ENCODE data around the gene WWP2.

Gene WWP2

DNA sequence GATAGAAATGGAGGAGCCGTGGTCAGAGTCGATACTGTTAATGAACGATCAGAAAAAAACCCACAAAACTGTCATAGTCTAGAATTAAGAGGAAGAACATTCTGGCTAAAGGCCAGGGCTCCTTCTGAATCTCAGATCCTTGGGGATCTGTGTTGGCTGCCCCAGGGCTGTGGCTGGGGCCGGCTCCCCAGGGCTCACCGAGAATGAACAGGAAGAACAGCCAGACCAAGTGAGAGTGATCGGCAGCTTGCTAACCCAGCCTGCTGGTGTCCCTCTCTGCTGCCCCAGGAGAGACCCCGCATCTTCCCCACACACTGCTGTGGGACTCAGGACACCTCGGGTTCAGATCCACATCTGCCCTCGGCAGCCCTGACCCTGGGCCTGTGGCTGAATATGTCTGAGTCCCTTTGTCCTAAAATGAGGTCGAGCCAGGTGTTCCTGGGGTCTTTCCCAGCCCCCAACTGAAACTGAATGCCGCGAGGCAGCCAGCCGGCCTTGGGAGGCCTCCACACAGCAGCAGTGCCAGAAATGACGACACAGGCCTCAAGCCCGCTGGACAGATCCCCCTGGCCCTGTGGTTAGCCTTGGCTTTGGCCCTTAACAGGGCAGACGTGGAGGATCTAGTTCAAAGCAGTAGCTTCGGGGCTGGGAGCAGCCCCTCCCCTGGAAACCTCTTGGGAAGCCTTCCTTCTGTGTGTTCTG lies 165.1 kb downstream of the WWP2 start:
- no peak for DNase-seq (ENCODE audit: low read depth)

DNA sequence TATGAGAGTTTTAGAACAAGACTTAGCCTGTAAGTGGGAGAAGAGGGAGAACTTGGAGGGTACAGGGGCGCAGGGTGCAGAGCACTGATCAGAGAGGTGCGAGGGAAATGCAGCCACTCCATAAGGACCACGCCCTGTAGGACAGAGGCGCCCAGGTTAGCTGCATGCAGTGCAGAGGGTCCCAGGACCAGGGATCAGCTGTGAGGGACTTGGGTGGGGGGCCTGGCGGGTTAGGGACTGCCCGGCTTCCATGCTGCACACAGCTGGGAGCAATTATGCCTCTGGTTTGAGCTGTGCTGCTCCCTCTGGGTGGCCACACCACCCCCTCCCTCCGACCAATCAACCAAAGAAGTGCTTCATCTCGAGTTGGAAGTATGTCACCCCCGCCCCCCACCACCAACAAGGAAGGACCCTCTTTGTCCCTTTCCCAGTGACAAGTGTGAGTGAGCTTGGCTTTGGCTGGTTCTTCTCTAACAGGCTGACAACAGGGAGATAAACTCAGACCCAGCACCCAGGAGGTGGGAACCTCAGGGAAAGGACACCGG lies 166.8 kb downstream of the WWP2 start:
- DNase-seq (ENCODE audit: low read depth): no peak

DNA sequence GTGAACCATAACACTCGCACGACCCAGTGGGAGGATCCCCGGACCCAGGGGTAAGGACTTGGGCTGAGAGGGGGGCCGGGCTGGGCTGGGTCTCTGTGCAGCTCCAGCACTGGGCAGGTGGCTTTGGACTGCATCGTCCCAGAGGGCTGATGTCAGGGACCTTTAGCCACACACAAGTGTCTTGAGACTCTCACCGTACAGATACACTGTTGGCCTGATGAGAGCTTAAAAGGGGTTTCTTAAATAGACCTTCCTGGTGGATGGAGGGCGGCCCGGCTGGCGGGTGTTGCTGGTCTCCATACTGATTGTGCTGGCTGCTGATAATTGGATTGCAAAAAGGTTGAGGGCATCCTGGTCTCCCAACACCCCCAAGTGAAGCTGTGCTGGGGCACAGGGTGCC lies 167.3 kb downstream of the WWP2 start:
- no peak for DNase-seq (ENCODE audit: low read depth)

DNA sequence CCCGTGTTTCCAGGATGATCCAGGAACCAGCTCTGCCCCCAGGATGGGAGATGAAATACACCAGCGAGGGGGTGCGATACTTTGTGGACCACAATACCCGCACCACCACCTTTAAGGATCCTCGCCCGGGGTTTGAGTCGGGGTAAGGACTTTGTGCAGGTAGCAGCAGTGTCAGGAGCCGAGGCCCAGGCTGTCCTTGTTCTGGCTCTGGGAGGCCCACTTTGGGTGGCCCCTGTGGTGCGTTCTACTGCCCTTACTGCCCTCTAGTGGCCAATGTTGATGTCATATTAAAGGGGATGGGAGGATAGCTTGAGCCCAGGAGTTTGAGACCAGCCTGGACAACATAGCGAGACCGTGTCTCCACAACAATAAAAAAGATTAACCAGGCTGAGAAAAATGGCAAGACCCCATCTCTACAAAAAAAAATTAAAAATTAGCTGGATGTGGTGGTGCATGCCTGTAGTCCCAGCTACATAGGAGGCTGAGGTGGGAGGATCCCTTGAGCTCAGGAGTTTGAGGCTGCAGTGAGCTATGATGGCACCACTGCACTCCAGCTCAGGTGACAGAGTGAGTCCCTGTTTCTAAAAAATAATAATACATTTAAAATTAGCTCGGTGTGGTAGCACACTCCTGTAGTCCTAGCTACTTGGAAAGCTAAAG lies 168.1 kb downstream of the WWP2 start:
- peak; percentile 82 for DNase-seq (ENCODE audit: low read depth)

DNA sequence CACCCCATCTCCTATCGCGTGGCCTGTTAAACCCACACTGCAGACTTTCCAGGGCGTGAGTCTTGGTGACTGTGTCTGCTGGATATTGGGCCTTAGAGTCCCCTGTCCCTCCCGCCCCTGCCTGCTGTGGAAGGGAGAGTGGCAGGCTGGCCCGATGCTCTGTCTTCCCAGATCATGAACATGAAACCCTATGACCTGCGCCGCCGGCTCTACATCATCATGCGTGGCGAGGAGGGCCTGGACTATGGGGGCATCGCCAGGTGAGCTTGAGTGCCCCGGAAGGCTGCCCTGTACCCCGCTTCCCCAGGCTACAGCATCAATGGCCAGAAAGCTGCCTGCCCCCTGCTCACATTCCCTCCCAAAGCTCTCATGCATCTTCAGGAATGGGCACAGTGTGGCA lies 169.5 kb downstream of the WWP2 start:
- DNase-seq (ENCODE audit: low read depth): no peak

DNA sequence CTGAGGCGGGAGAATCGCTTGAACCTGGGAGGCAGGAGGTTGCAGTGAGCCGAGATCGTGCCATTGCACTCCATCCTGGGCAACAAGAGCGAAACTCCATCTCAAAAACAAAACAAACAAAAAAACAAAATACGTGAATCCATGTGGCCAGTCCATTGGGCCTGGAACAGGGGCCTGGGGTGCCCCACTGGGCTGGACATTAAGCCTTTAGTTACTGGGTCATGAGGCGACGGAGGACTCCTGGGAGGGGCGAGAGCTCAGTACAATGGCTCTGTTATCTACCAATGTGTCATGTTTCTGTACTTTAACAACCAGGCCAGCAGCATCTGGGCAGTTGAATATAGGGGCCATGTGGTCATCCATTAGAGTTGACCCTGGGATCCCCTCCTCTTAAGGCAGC lies 170.1 kb downstream of the WWP2 start:
- no peak for DNase-seq (ENCODE audit: low read depth)

DNA sequence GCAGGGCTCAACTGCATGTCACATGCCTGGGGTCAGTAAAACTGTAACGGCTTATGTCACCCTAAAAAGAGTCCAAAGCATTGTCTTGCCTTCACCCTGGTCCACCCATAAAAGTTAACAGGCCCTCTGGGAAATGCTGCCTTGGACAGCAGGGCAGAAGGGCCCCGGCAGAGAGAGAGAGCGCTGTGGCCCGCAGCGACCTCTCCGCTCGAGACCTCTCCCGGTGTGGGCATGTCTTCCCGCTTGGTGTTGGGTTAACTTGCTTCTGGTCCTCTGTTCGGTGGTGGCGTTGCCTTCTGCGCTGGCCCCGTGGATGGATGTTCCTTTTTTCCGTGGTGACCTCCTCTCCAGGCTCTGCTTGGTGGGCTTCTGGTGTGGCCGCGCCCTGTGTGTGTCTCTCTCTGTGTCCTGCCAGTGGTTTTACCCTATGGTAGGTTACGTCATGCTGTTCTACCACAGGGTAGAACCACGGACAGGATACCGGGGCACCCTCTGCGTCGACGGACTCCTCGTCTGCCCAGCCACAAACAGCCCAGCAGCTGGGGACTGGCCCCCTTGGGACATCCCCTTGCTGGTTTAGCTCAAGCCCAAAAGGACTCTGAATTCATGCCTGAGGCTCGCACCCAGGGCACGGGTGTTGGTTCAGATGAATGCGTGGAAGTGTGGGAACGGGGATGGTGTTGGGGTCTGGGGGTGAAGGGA lies 170.7 kb downstream of the WWP2 start:
- no peak for DNase-seq (ENCODE audit: low read depth)

DNA sequence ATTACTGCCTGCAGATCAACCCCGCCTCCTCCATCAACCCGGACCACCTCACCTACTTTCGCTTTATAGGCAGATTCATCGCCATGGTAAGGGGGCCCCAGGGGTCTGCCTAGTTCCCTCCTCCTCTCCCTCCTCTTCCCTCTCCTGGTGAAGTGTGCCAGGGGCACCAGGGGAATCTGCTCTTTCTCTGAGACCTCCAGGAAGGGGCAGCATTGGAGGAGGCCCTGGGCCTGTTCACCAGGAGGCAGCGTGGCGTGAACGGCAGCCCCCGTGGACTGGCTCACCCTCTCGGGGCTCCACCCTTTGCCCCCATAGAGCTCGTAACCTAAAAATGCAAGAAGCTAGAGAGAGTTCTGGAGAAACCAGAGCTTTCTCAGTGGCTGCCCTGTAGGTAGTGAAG lies 171.9 kb downstream of the WWP2 start:
- no peak for DNase-seq (ENCODE audit: low read depth)

DNA sequence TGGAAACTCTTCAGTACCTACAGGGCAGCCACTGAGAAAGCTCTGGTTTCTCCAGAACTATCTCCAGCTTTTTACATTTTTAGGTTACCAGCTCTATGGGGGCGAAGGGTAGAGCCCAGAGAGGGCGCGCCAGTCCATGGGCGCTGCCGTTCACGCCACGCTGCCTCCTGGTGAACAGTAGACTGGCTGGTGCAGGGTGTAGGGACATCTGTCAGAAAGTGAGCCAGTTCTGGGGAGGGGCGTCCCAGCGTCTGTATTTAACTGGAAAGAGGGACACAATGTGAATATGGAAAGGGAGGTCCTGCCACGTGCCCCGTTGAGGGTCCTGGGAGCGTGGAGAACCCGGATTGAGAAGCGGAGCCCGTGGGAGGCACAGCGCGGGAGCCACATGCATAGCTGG lies 172.6 kb downstream of the WWP2 start:
- no peak for DNase-seq (ENCODE audit: low read depth)

DNA sequence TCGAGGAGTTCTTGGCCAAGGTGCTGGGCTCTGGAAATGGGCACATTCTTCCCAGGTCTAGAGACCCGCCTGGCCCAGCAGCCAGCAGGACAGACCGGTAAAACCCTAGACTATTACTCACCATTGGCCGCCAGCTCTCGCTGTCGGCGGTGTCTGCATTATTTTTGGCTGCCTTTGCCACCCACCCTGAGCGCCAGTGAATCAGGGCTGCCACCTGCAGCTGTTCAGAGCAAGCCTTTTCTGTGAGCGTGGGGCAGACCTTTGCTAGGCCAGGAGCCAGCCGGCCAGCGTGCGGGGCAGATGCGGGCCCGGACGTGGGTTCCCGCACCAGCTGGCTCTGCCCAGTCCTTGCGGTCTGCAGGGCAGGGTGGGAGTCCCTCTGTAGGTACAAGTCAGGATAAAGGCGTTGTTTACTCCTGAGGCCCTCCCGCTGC lies 173.2 kb downstream of the WWP2 start:
- no peak for DNase-seq (ENCODE audit: low read depth)

DNA sequence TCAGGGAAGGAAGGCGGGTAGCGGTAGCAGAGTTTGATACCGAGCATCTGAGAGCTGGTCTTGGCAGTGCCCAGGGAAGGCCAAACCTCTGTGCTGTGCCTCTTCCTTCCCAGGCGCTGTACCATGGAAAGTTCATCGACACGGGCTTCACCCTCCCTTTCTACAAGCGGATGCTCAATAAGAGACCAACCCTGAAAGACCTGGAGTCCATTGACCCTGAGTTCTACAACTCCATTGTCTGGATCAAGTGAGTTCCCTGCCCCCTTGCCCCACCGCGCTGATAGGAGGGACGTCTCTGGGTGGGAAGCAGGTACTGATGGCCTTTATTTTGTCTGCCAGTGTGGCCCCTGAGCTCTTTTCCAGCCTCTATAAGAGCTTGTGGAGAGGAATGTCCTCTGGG lies 173.6 kb downstream of the WWP2 start:
- DNase-seq (ENCODE audit: low read depth): no peak

DNA sequence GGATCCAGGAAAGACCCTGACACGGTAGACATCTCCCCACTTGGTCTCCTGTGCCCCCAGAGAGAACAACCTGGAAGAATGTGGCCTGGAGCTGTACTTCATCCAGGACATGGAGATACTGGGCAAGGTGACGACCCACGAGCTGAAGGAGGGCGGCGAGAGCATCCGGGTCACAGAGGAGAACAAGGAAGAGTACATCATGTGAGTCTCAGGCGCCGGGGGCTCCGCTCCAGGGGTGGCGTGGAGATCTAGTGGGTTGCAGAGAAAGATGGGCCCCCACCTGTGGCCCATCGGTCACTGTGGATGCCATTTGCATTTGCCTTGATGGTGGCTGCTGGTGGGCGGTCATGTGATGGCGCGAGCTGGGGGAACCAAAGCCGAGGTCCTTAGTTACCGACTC lies 174.1 kb downstream of the WWP2 start:
- no peak for DNase-seq (ENCODE audit: low read depth)

DNA sequence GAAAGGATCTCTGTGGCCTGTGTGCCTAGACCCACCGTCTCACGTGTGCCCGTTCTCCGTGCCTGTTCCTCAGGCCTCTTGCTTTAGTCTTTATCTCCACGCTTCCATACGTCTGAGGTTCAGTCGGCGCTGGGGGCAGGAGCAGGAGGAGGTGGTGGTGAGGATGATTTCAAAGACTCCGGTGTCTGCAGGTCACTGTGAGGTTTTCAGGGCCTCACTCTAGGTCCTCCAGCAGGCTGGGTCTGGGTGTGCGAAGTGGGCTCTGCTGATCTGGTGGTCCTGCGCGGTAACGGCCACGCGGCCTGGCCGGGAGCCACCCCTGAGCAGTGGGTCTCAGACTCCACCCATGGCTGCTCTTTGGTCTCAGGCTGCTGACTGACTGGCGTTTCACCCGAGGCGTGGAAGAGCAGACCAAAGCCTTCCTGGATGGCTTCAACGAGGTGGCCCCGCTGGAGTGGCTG lies 174.6 kb downstream of the WWP2 start:
- no peak for DNase-seq (ENCODE audit: low read depth)

DNA sequence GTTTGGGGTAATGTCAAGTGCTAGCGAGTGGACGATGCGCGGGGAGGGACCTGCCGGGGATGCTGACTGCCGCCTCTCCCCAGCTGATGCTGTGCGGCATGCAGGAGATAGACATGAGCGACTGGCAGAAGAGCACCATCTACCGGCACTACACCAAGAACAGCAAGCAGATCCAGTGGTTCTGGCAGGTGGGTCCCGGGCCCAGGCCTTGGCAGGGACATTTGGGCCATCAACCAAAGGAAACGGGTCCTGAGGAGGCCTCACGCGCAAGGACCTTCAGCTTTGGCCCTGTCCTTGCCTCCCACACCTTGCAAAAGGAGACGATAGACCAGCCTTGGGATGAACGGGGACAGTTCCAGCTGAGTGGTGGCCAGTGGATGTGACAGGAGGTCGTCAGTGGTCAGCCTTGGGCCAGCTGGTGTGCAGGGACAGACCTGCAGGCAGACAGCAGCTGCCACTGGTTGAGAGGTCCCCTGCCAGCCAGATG lies 175.4 kb downstream of the WWP2 start:
- peak; percentile 30 for DNase-seq (ENCODE audit: low read depth)

DNA sequence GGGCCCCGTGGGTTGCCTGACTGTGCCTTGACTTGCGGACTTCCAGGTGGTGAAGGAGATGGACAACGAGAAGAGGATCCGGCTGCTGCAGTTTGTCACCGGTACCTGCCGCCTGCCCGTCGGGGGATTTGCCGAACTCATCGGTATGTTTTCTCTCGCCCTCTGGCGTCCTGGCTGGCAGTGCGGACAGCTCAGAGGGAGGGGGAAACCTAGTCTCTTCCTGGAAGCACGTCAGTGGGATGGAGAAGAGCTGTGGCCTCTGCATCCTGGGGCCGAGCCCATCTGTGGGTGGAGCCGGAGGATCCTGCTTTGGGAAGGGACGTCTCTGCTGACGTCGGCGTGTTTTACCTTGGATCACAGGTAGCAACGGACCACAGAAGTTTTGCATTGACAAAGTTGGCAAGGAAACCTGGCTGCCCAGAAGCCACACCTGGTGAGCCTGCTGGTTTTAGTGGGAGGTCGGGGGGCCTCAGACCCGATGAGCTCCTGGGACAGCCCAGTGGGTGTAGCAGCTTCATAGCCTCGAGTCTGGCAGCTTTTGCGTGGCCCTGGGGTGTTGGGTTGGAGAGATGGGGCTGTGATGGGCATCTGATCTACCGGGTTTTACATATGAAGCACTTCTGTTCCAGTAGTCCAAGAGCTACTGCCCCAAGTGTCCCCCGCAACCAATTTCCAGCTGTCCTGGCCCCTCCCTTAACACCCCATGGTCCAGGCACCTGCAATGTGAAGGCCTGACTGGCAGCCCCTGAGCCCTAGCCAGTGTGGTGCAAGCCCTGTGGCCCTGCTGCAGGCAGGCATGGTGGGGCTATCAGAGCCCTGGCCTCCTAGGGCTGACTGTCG lies 177.1 kb downstream of the WWP2 start:
- no peak for DNase-seq (ENCODE audit: low read depth)

DNA sequence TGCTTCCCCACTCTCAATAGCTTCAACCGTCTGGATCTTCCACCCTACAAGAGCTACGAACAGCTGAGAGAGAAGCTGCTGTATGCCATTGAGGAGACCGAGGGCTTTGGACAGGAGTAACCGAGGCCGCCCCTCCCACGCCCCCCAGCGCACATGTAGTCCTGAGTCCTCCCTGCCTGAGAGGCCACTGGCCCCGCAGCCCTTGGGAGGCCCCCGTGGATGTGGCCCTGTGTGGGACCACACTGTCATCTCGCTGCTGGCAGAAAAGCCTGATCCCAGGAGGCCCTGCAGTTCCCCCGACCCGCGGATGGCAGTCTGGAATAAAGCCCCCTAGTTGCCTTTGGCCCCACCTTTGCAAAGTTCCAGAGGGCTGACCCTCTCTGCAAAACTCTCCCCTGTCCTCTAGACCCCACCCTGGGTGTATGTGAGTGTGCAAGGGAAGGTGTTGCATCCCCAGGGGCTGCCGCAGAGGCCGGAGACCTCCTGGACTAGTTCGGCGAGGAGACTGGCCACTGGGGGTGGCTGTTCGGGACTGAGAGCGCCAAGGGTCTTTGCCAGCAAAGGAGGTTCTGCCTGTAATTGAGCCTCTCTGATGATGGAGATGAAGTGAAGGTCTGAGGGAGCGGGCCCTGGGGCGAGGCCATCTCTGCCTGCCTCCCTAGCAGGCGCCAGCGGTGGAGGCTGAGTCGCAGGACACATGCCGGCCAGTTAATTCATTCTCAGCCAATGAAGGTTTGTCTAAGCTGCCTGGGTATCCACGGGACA lies 177.9 kb downstream of the WWP2 start:
- DNase-seq (ENCODE audit: low read depth): no peak

DNA sequence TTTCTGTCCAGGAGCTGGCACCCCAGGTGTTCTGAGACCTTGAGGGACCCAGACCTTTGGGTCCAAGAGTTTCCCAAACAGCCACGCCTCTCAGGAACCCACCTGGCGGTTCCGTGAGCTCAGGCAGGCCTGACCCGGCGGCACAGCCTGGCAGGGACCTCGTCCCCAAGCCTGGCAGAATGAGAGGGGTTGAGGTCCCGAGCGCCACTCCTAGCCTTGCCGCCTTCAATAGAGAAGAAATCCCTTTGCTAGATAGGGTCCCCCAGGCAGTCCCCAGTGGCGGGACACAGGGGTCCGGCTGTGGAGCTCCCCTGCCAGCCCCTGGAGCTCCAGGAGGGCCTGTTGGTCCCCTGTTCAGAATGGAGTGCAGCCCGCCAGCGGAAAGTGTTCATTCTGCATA lies 178.5 kb downstream of the WWP2 start:
- DNase-seq (ENCODE audit: low read depth): no peak

DNA sequence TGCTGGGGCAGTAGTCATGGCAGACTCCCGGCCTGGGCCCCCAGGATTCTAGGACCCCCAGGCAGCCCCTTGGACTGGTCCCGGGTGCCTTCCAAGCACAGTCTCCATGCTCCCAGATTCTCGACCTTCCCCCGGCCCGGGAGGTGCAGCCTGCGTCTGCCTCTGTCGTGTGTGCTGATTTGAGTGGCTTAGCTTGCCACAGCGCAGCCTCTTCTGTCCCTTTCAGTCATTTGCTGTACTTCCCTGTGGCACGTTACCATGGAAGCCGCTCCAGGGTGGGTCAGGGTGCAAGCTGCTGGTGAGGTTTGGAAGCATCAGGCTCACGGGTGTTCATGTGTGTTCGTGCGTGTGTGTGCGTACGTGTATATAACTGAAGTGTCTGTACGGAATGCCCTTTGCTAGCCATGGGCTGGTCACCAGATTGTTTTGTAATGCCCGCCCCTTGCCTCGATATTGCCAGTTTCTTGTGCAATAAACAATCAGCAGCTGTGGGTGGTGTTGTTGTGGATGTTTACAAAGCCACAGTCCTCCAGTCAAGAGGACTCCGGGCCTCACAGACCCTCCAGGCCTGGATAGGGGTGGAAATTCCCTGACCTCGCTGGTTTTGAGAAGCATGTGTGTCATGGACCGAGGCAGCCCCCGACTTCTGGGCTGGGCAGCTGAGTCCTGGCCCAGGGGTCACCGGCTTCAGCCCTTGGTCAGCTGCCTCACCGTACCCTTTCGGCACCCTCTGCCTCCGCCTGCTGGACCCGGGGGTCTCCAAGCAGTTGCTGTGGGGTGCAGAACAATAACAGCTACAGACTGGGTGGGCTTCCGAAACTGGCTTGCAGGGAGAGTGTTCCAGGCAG lies 179.3 kb downstream of the WWP2 start:
- DNase-seq (ENCODE audit: low read depth): no peak

DNA sequence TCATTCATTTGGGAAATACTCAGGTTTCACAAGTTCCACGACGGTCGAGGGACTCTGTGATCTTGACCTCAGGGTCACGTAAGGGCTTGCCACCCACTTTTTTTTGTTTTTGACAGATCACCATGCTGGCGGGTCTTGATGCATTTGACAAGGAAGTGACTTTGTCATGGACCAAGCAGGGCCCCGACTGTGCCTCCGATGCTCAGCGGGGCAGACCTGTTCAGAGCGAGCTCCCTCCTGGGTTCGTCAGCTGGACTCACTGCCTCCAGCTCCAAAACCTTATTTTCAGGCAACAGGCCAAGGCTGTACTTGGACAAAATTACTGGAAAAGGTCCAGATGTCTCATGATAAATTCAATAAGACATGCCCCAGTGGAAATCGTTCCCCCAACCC lies 180.0 kb downstream of the WWP2 start:
- DNase-seq (ENCODE audit: low read depth): no peak

DNA sequence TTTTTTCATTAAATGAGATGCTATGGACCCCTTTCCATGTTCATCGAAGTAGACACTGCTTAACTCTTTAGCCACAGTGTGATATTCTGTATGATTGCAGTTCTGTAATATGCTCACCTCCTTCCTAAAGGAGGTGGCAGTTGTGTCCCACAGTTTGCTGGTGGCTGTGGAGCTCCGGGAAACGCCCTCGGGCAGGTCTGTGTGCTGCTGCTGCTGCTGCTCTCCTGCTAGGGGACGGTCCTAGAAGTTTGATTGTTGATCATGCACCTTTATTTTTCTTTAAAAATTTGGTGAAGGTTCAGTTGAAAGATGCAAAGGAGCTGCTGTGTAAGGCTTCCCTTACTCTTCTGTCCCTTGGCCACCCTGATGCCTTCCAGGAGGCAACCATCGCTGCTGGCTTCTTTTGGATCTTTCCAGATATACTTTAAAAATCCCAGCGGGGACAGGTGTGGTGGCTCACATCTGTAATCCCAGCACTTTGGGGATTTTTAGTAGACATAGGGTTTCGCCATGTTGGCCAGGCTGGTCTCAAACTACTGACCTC lies 180.6 kb downstream of the WWP2 start:
- DNase-seq (ENCODE audit: low read depth): no peak

Measured in ELR (cell line).